Limb (tissue), 2 donors: ENCODE results near the gene CDH23.
"Not testable (repeated sequence)": the region's sequence is repeated elsewhere in the genome, so short reads cannot be mapped to it uniquely, and the experiment has no call there.

ENCODE experiments used
- DNase-seq, 2 donors: peaks; one replicate each; pipeline ENCODE4 v3.0.0-alpha.2; 2016; ENCODE audit errors: extremely low spot score in 2 of 2

The CDH23 gene

GRCh38 chr10:71396711-71397295, at the start of gene CDH23:
CDH23 (plus strand) TSS chr10:71396920; CDS start chr10:71439832, 42,912 bp downstream.
- peak in 1 of 2 donors; percentile 79 for DNase-seq

DNA sequence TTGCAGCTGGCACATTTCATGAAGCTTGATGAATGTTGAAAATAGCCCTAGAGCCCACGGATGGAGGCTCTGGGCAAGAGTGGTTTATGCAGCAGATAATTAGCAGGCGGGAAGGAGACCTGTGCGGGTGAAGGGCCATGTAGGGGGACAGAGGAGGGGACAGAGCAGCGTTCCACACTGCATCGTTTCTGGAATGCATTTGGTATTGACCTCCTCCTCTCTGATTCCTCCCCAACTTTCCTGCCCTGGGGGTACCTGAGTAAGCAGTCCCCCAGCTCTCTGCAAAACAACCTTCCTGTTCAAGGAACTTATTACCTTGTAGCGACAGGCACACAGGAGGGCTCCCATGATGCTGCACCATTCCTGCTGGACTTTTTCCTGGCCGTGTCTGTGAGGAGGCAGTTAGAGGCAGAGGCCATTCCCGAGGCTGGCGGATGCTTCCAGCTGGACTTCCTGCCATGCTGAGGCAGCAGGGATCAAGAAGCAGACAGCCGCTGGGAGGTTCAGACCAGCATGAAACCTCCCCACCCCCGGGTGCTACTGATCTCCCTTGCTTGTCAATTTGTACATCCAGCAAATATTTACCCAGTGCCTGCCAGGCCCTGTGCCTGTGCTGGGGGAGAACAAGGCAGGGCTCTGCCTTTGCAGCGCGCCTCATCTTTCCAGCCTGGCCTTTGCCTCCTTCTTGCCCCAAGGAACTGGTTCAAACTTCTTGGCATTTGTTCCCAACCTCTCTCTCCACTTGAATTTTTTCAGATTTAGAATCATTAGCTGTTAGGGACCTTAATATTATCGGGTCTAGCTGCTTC, 48.9 kb upstream of the CDH23 start:
- DNase-seq = no peak

DNA sequence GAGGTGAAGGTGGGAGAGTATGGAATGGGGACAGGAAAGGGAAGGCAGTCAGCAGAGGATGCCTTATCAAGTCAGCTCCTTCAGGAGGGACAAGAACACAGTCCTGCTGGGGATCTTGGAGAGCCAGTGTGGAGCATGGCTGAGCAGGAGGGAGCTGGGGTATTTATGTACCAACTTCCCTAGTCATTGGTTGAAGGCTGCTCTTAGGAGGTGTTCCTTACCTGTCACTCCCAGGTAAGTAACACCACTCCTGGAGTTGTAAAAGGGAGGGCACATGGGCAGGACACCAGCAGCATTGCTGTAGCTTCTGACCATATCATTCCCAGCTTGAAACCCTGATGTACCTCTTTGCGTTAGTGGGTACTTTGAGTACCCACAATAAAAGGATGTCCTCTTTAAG, 47.9 kb upstream of the CDH23 start:
- DNase-seq = no peak

DNA sequence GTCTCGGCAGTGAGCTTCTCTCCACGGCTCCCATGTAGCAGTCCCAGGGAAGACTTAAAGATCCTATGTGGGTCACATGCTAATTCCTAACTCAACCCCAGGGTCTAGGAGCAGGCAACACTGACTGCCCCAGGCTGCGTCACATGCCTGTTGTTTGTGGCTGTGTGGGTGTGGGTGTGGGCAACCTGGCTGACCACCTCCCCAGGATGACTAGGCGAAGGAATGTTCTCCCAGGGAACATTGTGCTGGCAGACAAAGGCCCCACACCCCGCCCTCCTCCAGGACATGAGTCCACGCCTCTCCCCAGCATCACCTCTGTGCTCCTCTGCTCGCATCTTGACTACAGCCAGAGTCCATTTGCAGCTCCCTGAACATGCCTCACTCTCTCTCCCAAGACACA, 47.3 kb upstream of the CDH23 start:
- DNase-seq = no peak

DNA sequence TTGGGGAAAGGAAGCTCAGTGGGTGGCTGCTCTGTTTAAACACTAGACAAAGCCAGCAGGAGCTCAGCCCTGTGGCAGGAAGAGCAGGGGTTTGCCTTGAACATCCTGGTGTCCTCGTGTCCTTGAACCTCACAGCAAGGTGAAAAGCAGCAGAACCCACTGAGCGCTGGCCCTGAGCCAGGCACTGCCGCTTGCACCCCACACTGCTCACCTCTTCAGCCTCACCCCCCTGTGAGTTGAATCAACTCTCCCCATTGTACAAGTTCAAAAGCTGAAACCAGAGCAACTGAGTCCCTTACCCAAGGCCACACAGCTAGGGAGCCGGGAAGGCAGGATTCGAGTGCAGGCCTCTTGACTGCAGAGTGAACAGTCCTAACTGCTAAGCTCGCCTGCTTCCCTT, 45.6 kb upstream of the CDH23 start:
- no peak for DNase-seq

DNA sequence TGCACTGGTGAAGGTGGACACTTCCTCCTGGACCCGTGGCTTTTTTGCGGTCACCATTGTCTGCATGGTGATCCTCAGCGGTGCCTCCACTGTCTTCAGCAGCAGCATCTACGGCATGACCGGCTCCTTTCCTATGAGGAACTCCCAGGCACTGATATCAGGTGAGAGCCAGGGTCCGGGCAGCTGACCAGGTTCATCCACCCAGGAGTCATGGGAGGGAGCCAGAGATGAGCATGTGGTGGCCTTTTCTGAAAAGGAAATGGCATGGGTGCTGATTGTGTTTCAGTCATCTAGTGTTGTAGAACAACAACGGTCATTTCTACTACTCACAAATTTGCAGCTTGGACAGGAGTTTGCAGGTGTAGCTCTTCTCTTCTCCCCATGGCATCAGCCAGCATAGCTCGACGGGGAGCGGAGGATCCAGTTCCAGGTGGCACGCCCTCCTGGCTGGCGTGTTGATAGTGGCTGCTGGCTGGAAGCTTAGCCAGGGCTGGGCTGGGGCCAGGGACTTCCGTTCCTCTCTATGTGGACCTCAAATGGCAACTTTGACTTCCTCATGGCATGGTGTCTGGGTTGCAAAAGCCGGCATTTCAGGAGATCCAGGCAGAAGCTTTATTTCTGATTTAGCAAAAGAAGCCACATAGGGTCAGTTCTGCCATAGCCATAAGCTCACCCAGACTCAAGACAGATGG, 44.9 kb upstream of the CDH23 start:
- no peak for DNase-seq

DNA sequence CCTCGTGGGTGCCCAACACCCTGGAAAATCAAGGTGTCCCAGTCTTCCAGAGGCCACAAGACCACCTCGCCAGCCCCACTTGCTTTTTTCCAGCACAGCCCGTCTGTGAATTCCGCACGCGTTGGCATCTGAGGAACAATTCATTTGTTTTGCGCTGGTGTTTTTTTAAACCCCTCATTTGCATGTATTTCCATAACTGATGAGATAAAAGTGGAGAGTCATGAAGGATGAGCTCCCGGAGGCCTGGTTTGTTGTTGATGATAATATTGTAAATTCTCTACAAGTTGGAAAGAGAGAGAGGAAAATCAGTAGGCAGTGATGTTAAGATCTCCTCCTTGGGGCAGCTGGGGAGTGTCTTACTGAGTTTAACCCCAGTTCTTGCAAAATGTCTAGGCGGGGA, 43.1 kb upstream of the CDH23 start:
- DNase-seq = no peak

DNA sequence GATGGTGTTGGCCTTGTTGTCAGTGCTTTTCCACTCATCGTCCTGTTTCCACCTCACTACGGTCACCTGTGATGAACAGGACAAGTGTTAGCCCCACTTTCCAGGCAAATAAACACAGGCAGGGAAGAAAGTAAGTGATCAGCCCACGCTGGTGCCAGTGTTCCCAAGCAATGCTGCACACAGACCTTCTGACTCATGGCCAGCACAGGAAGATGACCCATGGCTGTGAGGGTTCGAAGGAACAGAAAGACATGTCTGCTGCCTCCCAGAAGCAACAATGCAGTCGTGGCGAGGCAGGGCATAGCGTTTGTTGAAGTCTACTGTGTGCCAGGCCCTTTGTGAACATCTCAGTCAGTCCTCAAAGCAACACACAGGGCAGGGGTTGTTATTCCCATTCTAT, 41.9 kb upstream of the CDH23 start:
- no peak for DNase-seq

DNA sequence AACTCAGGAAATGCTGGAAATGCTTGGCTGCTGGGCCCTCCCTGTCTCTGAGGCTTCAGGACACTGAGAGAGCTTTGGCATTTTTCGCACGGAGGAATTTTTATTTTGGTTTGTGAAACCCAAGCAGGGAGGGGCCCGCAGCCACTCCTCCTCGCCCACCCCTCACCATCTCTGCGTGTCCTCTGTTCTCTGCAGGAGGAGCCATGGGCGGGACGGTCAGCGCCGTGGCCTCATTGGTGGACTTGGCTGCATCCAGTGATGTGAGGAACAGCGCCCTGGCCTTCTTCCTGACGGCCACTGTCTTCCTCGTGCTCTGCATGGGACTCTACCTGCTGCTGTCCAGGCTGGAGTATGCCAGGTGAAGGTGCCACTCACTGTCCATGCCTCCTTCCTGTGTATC, 40.8 kb upstream of the CDH23 start:
- no peak for DNase-seq

DNA sequence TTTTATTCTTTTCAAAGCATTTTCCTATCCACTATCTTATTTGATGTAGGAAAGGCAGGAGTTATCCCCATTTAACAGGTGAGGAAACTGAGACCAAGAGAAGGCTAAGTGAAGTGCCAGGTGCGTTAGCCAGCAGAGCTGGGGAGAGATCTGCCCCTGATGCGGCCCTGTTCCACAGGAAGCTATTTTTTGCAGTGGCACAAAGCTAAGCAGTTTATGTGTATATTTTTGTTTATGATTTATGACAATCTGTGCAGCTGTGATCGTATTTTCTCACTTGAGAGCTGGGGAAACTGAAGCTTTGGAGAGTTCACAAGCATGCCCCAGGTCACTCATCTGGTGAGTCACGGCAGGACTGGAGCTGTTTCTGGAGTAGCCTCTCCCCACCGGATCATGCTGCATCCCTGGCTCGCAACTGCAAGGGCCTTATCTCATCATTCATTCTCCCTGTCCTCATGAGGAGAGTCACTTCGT, 38.9 kb upstream of the CDH23 start:
- DNase-seq = no peak

- no peak for DNase-seq
Observed at GRCh38 chr10:71358277-71358676, 38.4 kb upstream of the CDH23 start.

- not testable (repeated sequence) for DNase-seq
Observed at GRCh38 chr10:71358906-71359305, 37.8 kb upstream of the CDH23 start.

GRCh38 chr10:71359364-71360046, 37.2 kb upstream of the CDH23 start:
- DNase-seq = no peak

DNA sequence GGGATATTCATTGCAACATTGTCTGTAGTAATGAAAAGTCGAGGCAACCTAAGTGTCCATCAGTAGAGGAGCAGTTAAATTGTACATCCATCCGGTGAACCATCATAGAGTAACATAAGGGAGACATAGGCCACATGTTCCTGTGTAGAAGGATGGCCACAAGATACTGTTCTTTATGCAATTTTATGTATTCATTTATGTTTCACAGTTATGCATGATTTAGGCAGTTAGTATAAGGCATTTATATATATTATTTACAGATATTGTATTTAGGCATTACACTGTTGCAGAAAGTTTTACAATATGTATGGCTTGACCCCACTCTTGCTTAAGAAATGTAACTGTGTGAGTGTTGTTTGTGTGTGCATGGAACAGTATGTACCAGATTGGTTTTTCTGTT, 36.0 kb upstream of the CDH23 start:
- no peak for DNase-seq

DNA sequence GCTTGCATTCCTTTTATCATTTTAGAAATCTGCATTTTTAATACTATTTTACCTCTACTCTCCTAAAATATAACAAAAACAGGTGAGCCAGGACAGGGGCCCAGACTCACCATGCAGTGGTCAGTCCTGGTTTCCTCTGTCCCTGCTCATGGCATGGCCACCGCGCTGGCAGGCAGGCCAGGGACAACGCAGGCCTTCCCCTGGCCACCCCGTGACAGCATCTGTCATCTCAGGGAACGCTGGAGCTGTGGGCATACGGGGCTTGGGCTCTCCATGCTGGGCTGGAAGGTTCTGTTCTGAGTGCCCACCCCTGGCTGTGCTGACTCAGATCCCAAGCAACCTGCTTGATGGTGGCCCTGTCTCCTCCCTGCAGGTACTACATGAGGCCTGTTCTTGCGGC, 35.1 kb upstream of the CDH23 start:
- DNase-seq = no peak

DNA sequence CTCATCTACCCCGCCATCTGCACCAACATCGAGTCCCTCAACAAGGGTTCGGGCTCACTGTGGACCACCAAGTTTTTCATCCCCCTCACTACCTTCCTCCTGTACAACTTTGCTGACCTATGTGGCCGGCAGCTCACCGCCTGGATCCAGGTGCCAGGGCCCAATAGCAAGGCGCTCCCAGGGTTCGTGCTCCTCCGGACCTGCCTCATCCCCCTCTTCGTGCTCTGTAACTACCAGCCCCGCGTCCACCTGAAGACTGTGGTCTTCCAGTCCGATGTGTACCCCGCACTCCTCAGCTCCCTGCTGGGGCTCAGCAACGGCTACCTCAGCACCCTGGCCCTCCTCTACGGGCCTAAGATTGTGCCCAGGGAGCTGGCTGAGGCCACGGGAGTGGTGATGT, 34.6 kb upstream of the CDH23 start:
- DNase-seq = no peak

DNA sequence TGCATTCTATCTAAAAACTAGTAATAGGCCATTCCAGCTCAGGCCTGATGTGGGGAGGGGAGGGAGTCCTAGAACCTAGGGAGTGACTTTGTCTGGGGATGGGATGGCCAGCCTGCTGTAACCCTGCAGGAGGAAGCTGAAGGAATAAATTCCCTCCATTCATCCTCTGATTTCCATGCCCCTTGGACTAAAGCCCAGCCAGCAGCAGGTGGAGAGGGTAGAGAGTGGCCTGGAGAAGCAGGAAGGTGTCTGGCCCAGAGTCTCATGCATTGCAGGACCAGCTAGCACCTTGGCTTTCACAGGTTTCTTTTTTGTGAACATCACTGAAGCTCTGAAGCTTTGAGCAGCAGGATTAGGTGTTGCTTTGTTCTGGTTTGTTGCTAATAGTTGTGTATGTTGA, 32.8 kb upstream of the CDH23 start:
- DNase-seq = no peak

DNA sequence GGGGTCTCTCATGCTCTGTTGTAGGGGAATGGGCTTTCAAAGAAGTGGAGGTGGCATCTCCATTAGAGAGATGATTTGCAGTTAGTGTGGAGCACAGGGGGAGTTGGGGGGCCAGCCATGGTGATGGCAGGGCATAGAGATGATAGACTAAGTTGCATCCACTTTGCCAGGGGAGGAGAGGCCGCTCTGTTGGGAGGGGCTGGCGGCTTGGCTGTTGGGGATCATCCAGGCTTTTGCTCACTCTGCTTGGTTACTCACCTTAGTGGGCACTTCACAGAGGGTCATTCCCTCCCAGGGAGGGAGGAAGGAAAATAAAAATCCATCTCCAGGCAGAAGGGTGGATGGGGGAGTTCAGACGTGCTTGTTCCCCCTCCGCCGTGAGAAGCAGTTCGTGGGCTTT, 31.4 kb upstream of the CDH23 start:
- DNase-seq = no peak

GRCh38 chr10:71366690-71367089, 30.0 kb upstream of the CDH23 start:
- DNase-seq = no peak

DNA sequence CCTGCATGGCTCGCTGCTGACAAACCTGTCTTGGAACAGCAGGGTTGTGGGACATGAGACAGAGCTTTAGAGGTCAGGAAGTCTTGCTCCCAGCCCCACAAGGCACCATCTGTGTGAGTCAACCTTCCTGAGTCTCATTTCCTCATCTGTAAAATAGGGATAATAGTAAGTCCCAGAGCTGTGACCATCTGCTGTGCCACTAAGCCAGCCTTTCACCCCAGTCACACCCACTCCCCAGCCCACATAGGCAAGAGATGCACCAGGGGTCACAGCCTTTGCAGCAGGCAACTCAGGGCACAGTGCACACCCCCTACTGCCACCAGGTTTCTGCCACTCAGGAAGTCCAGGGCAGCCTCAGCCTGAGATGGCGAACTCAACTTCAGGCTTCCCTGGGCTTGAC, 29.4 kb upstream of the CDH23 start:
- no peak for DNase-seq

DNA sequence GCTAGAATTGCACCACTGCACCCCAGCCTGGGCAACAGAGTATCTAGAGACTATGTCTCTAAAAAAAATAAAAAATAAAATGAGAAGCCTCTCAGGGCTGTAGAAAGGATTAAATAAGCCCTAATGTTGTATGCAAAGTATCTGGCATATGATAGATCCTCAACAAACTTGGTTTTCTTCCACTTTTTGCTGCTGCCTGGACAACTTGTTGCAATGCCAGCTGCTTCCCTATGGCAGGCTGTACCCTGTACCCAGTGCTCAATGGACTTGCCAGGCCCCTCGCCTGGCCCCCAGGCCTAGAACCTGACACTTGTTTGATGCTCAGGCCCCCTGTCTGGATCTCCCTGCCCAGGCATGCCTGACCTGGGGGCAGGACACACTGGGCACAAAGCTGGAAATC, 28.5 kb upstream of the CDH23 start:
- no peak for DNase-seq

- DNase-seq = no peak
Observed at GRCh38 chr10:71368643-71369042, 28.1 kb upstream of the CDH23 start.
